Nephron progenitor cell (in vitro differentiated cells): ENCODE data around the gene LASP1.

Experiments used
- DNase-seq: peaks from one replicate; pipeline ENCODE4 v3.0.0; 2021
- H3K27ac Mint-ChIP-seq: 2 replicates; pipeline ENCODE4 v1.8.0; 2021; ENCODE audit warnings: mild to moderate bottlenecking, moderate library complexity, mixed read lengths
- H3K27me3 Mint-ChIP-seq: 2 replicates; pipeline ENCODE4 v1.8.0; 2021; ENCODE audit warnings: mild to moderate bottlenecking, low read depth, mixed read lengths; ENCODE audit not compliant: poor library complexity
- H3K36me3 Mint-ChIP-seq: 2 replicates; pipeline ENCODE4 v1.8.0; 2021; ENCODE audit warnings: low read depth, mixed read lengths
- H3K4me1 Mint-ChIP-seq: 2 replicates; pipeline ENCODE4 v1.8.0; 2021; ENCODE audit warnings: mixed read lengths
- H3K4me3 Mint-ChIP-seq: 2 replicates; pipeline ENCODE4 v1.8.0; 2021; ENCODE audit warnings: mild to moderate bottlenecking, moderate library complexity, mixed read lengths
- H3K9me3 Mint-ChIP-seq: 2 replicates; pipeline ENCODE4 v1.8.0; 2021; ENCODE audit warnings: mild to moderate bottlenecking, moderate library complexity, mixed read lengths
- TF ChIP-seq, protein P1 (sequence below): fragments of 200-600 bp; sonication (generic); IDR thresholded peaks from 2 replicates; pipeline ENCODE4 v1.5.0; 2021; ENCODE audit warnings: antibody characterized with exemption

LASP1 gene, protein sequence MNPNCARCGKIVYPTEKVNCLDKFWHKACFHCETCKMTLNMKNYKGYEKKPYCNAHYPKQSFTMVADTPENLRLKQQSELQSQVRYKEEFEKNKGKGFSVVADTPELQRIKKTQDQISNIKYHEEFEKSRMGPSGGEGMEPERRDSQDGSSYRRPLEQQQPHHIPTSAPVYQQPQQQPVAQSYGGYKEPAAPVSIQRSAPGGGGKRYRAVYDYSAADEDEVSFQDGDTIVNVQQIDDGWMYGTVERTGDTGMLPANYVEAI

DNA sequence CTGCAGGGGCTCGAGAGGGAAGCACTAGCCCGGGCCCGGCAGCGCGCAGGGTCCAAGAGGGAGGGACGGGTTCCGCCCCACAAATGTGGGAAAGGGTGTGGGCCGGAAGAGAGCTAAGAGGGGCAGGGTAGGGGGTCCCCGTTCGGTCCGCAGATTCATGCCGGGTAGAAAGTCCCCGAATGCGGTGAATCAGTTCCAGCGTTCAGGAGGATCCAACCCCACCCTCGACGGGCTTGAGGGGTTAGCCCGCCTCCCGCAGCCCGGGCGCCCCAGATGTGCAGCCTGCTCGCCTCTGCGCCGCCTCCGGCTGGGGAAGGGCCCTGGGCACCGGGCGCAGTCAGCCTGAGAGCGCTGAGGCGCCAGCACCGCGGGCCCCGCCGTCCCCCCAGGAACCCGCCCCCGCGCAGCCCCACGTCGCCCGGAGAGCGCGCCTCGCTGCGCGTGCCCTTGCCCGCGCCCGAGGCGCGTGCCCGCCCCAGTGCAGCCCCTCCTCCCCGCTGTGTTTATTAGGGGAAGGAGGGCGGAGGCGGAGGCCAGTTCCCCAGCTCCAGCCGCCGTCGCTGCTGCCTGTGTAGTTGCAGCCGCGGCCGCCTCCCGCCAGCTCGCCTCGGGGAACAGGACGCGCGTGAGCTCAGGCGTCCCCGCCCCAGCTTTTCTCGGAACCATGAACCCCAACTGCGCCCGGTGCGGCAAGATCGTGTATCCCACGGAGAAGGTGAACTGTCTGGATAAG, at the start of gene LASP1:
Gene LASP1 (plus strand): TSS at position 533 of the 733 bp plus-strand sequence. CDS start 132 bp downstream, at position 665.
- peaks cover 42% of the 10 kb centered on the region for H3K4me1 Mint-ChIP-seq
- peak; percentile 87 for DNase-seq
- peak within 1 kb of the TSS; percentile 99 for H3K4me3 Mint-ChIP-seq
- peak within 1 kb of the TSS; percentile 100 for H3K27ac Mint-ChIP-seq
- H3K27me3 Mint-ChIP-seq = peaks cover 24% of the 10 kb centered on the region
- TF ChIP-seq, protein P1, sequence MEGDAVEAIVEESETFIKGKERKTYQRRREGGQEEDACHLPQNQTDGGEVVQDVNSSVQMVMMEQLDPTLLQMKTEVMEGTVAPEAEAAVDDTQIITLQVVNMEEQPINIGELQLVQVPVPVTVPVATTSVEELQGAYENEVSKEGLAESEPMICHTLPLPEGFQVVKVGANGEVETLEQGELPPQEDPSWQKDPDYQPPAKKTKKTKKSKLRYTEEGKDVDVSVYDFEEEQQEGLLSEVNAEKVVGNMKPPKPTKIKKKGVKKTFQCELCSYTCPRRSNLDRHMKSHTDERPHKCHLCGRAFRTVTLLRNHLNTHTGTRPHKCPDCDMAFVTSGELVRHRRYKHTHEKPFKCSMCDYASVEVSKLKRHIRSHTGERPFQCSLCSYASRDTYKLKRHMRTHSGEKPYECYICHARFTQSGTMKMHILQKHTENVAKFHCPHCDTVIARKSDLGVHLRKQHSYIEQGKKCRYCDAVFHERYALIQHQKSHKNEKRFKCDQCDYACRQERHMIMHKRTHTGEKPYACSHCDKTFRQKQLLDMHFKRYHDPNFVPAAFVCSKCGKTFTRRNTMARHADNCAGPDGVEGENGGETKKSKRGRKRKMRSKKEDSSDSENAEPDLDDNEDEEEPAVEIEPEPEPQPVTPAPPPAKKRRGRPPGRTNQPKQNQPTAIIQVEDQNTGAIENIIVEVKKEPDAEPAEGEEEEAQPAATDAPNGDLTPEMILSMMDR = no peak
- H3K9me3 Mint-ChIP-seq = no peaks in the 10 kb centered on the region
- no peaks in the 10 kb centered on the region for H3K36me3 Mint-ChIP-seq

DNA sequence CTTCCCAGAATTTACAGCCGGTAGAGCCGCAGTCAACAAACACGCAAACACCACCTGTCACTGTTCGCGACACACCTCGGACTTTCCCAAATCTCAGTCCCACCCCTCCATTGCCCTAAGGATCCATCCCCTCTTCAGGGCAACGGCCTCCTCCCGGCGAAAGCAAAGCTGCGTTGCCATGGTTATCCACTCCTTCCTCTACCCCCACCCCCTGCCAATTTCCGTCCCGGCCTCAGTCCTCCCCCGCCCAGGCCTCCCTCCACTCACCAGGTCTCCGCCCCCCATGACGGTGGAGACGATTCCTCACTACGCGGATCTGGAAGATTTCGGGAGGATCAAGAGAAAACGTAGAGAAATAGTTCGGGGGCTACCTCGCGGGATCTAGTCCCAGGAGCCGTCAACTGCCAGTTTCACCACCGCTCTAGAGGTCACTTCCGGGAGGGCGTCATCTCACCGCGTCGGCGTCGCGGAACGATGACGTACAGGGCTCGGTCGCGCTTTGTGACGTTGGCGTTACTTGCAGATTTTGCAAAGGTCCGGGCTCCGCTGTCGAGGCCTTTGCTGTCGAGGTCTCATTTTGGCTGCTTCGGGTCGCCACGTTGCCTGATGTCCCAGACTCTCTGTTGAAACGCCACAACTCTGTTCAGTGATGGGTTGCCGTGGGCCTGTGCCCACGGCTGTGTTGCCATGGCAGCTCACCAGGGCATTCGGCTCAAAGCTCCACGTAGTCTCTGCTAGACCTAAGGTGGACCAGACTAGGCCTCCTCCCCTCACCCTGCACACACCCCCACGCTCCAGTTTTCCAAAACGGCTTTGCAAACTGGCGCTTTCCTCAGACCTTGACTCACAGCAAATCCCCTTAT, 44.7 kb upstream of the LASP1 start, which contains the start of gene CWC25:
Gene CWC25 (minus strand): TSS at position 423 of the 863 bp plus-strand sequence. CDS start 138 bp downstream, at position 285.
- Mint-ChIP-seq H3K27me3 (peaks cover 16% of the 10 kb centered on the region), H3K27ac (peak within 1 kb of the TSS; percentile 100), H3K9me3 (no peaks in the 10 kb centered on the region), H3K36me3 (peaks cover 10% of the 10 kb centered on the region), H3K4me3 (peak within 1 kb of the TSS; percentile 99), H3K4me1 (peaks cover 31% of the 10 kb centered on the region)
- peak; percentile 97 for DNase-seq
- TF ChIP-seq, protein P1 = no peak

DNA sequence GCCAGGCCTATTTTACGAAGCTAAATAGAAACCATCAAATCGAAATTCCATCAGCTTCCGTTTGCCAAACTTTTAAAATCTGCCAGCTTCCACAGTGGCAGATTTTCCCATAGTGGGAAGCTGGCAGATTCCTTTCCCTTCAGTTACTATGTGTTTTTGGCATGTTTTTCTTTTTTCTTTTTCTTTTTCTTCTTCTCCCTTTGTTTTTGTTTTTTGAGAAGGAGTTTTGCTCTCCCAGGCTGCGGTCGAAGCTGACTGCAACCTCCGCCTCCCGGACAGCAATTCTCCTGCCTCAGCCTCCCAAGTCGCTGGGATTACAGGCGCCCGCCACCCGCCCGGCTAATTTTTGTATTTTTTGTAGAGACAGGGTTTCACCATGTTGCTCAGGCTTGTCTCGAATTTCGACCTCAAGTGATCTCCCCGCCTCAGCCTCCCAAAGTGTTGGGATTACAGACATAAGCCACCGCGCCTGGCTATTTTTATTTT, 44.1 kb upstream of the LASP1 start:
- Mint-ChIP-seq H3K9me3 (no peaks in the 10 kb centered on the region), H3K4me1 (peaks cover 31% of the 10 kb centered on the region), H3K36me3 (peaks cover 3% of the 10 kb centered on the region), H3K27me3 (peaks cover 23% of the 10 kb centered on the region), H3K4me3 (peak overlapping the region; percentile 99), H3K27ac (peak overlapping the region; percentile 100)
- TF ChIP-seq, protein P1 = no peak
- DNase-seq = no peak

DNA sequence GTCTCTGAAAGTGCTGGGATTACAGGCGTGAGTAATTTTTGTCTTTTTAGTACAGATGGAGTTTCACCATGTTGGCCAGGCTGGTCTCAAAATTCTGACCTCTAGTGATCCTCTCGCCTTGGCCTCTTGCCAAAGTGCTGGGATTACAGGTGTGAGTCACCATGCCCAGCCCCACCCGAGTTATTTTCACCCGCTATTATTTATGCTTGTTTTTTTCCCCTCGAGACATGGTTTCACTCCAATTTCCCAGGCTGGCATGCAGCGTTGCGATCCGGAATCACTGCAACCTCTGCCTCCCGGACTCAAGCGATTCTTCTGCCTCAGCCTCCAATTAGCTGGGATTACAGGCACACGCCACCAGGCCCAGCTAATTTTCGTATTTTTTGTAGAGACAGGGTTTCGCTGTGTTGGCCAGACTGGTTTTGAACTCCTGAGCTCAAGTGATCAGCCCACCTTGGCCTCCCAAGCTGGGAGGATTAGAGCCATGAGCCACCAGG, 25.5 kb upstream of the LASP1 start:
- H3K36me3 Mint-ChIP-seq = peaks cover 33% of the 10 kb centered on the region
- no peak overlapping the region for H3K4me3 Mint-ChIP-seq
- DNase-seq = no peak
- no peaks in the 10 kb centered on the region for H3K4me1 Mint-ChIP-seq
- TF ChIP-seq, protein P1 = no peak
- H3K27ac Mint-ChIP-seq = peak overlapping the region; percentile 36
- peaks cover 5% of the 10 kb centered on the region for H3K27me3 Mint-ChIP-seq
- no peaks in the 10 kb centered on the region for H3K9me3 Mint-ChIP-seq

DNA sequence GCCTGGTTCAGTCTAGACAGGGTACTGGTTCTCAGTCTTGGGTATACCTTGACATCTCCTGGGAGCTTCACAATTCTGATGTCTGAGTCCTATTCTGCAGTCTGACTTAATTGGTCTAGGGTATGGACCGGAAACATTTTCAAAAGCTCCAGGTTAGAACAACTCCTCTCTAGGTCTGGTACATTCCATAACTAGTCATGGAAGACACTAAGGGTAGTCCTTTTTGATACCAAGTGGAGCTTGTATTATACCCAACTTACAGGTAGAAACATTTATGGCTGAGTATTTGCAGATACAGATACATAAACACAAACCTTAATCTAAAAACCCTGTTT, 21.3 kb upstream of the LASP1 start:
- Mint-ChIP-seq H3K27me3 (no peaks in the 10 kb centered on the region), H3K36me3 (peaks cover 75% of the 10 kb centered on the region), H3K27ac (no peak overlapping the region), H3K4me1 (peaks cover 35% of the 10 kb centered on the region), H3K9me3 (no peaks in the 10 kb centered on the region), H3K4me3 (no peak overlapping the region)
- TF ChIP-seq, protein P1 = no peak
- no peak for DNase-seq
